HCT116 (cell line): Measurements from ENCODE around the gene RHOB. TPM values are rescaled to one million over a fixed set of nuclear protein-coding genes. Genes with fewer than 3 reads are reported as not detected.

Experiments used
- ATAC-seq: fragments of 200-7000 bp; cut with Tn5 transposase; 2 replicates; pipeline ENCODE4 v1.9.1; 2020; ENCODE audit warnings: mild to moderate bottlenecking, moderate library complexity
- BruUV-seq: library from RNA; stranded (reverse); fragments of 400-500 nt; replicated peaks from 2 replicates; lab custom pipeline; 2021; lab: Mats Ljungman, UMichigan
- CTCF ChIA-PET: fragments of 300-600 bp; sonication (Branson Sonifier 250); formaldehyde crosslinking; loops from one replicate; lab custom pipeline; 2021; ENCODE audit warnings: antibody characterized with exemption; lab: Charles Lee
- POLR2A ChIA-PET: fragments of 300-600, 350-600 bp; sonication (Branson Sonifier 250); formaldehyde crosslinking; loops from one replicate; lab custom pipeline; 2021; ENCODE audit warnings: antibody characterized with exemption; lab: Charles Lee
- RAD21 ChIA-PET, 2 experiments: fragments of 300-600 bp; sonication (Branson Sonifier 250); formaldehyde crosslinking; loops; one replicate each; lab custom pipeline; 2023; ENCODE audit warnings: low total read pairs in 2 of 2; ENCODE audit not compliant: uncharacterized antibody in 2 of 2, unreplicated experiment in 2 of 2, low non-redundant PET in 1 of 2; lab: Charles Lee
- DNase-seq: peaks from one replicate; pipeline ENCODE4 v3.0.0-alpha.2; 2010; ENCODE audit warnings: low read depth, low spot score
- H2AFZ ChIP-seq: fragments of 200-600 bp; shearing (Covaris generic), sonication (generic); 2 replicates; pipeline ENCODE4 v1.6.1; 2017; ENCODE audit warnings: low read depth, mixed run types, mixed read lengths, antibody characterized with exemption, low read length; ENCODE audit not compliant: poor library complexity, severe bottlenecking
- H3K27ac ChIP-seq: 2 replicates; pipeline ENCODE4 v1.5.1; 2012; ENCODE audit warnings: low read depth, low read length
- H3K27me3 ChIP-seq: fragments of 200-600 bp; sonication (generic); 2 replicates; pipeline ENCODE4 v1.6.1; 2016; ENCODE audit warnings: mixed run types, low read length, mixed read lengths; ENCODE audit not compliant: insufficient read depth
- H3K36me3 ChIP-seq, 2 experiments: fragments of 200-500 bp in 1 of 2; fragments of 200-600 bp in 1 of 2; sonication (Bioruptor generic) in 1 of 2; sonication (generic) in 1 of 2; 2 replicates each; pipeline versions ENCODE4 v1.5.1 to v1.6.1; 2014 to 2016; ENCODE audit warnings: low read length in 2 of 2, inconsistent platforms in 1 of 2, mixed read lengths in 1 of 2, mixed run types in 1 of 2; ENCODE audit not compliant: insufficient read depth in 2 of 2, control insufficient read depth in 1 of 2
- H3K4me1 ChIP-seq, 2 experiments: fragments of 200-600 bp in 1 of 2; sonication (generic) in 1 of 2; 2 replicates each; pipeline versions ENCODE4 v1.5.1 to v1.6.1; 2012 to 2017; ENCODE audit warnings: low read length in 2 of 2, inconsistent platforms in 1 of 2, mild to moderate bottlenecking in 1 of 2, mixed read lengths in 1 of 2, mixed run types in 1 of 2, moderate library complexity in 1 of 2; ENCODE audit not compliant: insufficient read depth in 2 of 2, control insufficient read depth in 1 of 2
- H3K4me2 ChIP-seq: fragments of 200-600 bp; sonication (generic); 2 replicates; pipeline ENCODE4 v1.6.1; 2017; ENCODE audit warnings: mixed run types, low read length, mixed read lengths
- H3K4me3 ChIP-seq, 2 experiments: fragments of 200-600 bp in 1 of 2; sonication (generic) in 1 of 2; replicated peaks in 1 of 2; 2 replicates each; pipeline ENCODE4 v1.5.1; 2011 to 2016; ENCODE audit warnings: low read length in 2 of 2, control low read depth in 1 of 2, low read depth in 1 of 2, mild to moderate bottlenecking in 1 of 2, mixed read lengths in 1 of 2, mixed run types in 1 of 2
- H3K79me2 ChIP-seq: fragments of 200-600 bp; sonication (generic); 2 replicates; pipeline ENCODE4 v1.6.1; 2017; ENCODE audit warnings: mild to moderate bottlenecking, mixed run types, low read length, moderate library complexity, mixed read lengths; ENCODE audit not compliant: insufficient read depth
- H3K9ac ChIP-seq: fragments of 200-600 bp; sonication (generic); 2 replicates; pipeline ENCODE4 v1.6.1; 2016; ENCODE audit warnings: low read length, mixed read lengths
- H3K9me2 ChIP-seq: fragments of 200-600 bp; sonication (generic), shearing (Covaris generic); 2 replicates; pipeline ENCODE4 v1.6.1; 2017; ENCODE audit warnings: mixed run types, mild to moderate bottlenecking, moderate library complexity; ENCODE audit not compliant: insufficient read depth
- H3K9me3 ChIP-seq, 2 experiments: fragments of 200-500 bp in 1 of 2; fragments of 200-600 bp in 1 of 2; sonication (Bioruptor generic) in 1 of 2; sonication (generic) in 1 of 2; 2 replicates each; pipeline ENCODE4 v1.6.1; 2014 to 2017; ENCODE audit warnings: low read length in 2 of 2, mixed read lengths in 2 of 2, inconsistent platforms in 1 of 2, low read depth in 1 of 2, mild to moderate bottlenecking in 1 of 2, mixed run types in 1 of 2, moderate library complexity in 1 of 2; ENCODE audit not compliant: control insufficient read depth in 1 of 2, insufficient read depth in 1 of 2
- H4K20me1 ChIP-seq: fragments of 200-600 bp; sonication (generic), shearing (Covaris generic); 2 replicates; pipeline ENCODE4 v1.6.1; 2017; ENCODE audit warnings: mixed run types, mild to moderate bottlenecking, moderate library complexity; ENCODE audit not compliant: insufficient read depth
- CEBPB ChIP-seq: IDR thresholded peaks from 2 replicates; pipeline ENCODE4 v1.6.1; 2012; ENCODE audit warnings: low read depth
- EGR1 ChIP-seq: IDR thresholded peaks from 2 replicates; pipeline ENCODE4 v1.6.1; 2012; ENCODE audit warnings: low read depth
- ELF1 ChIP-seq: IDR thresholded peaks from 2 replicates; pipeline ENCODE4 v1.6.1; 2012; ENCODE audit warnings: low read depth, borderline replicate concordance
- EZH2 ChIP-seq: fragments of 200-600 bp; sonication (generic); IDR thresholded peaks from 2 replicates; pipeline ENCODE4 v1.6.1; 2017; ENCODE audit warnings: antibody characterized with exemption, mixed run types
- FOSL1 ChIP-seq: IDR thresholded peaks from 2 replicates; pipeline ENCODE4 v1.6.1; 2012; ENCODE audit warnings: low read depth
- JUND ChIP-seq: IDR thresholded peaks from 2 replicates; pipeline ENCODE4 v1.6.1; 2012
- POLR2AphosphoS5 ChIP-seq: IDR thresholded peaks from 2 replicates; pipeline ENCODE4 v1.6.1; 2011; ENCODE audit warnings: mild to moderate bottlenecking, low read depth, low read length, moderate library complexity
- ZFX ChIP-seq: fragments of 450-650 bp; IDR thresholded peaks from 2 replicates; pipeline ENCODE4 v1.6.1; 2017
- intact Hi-C: fragments of 100-400 bp; cut with micrococcal nuclease; formaldehyde crosslinking; loops from 2 replicates; pipeline ENCODE4 v1.10.0; 2022
- total RNA-seq: library from RNA; stranded (reverse); gene quantifications from one replicate; pipeline ENCODE4 v1.2.1, GENCODE V29; 2021; ENCODE audit not compliant: unreplicated experiment
- TF ChIP-seq, protein P1 (sequence below): IDR thresholded peaks from 2 replicates; pipeline ENCODE4 v1.6.1; 2012; ENCODE audit warnings: low read depth
- TF ChIP-seq, protein P2 (sequence below): IDR thresholded peaks from 2 replicates; pipeline ENCODE4 v1.6.1; 2011; ENCODE audit warnings: mild to moderate bottlenecking, low read length, moderate library complexity; ENCODE audit not compliant: insufficient replicate concordance; ENCODE audit errors: extremely low read depth

Gene RHOB
- total RNA-seq, 1 experiment from 2014 or later = 72.9 TPM

DNA sequence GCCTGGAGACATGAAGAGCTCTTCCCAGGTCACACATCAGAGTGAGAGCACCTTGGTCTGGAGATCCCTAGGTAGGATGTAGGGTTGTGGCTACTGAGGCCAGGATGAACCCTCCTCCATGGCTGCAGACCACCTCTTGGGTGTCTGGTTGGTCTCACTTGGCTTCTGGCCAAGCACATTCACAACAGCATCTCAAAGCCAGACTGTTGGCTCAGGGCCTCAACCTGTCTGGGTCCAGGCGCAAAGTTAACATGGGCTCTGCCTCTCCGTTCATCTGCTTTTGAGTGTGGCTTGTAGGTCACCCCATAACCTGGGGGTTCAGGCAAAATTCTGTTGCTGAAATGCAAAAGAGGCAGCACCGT lies 40.1 kb downstream of the RHOB start:
- Histone ChIP-seq H3K9me3 (no peaks in the 10 kb centered on the region), H3K27ac (no peak overlapping the region), H2AFZ (no peak overlapping the region), H4K20me1 (no peaks in the 10 kb centered on the region), H3K9me2 (no peaks in the 10 kb centered on the region), H3K4me1 (peaks cover 6 to 17% of the 10 kb centered on the region in 2 experiments; a peak in 3 of 4 replicates), H3K9ac (no peak overlapping the region), H3K4me2 (no peak overlapping the region), H3K79me2 (no peaks in the 10 kb centered on the region), H3K27me3 (no peaks in the 10 kb centered on the region; the same call in 1 of the 2 replicates), H3K4me3 (no peak overlapping the region), H3K36me3 (no peaks in the 10 kb centered on the region)
- intact Hi-C loops = no loop called here
- no peak for ATAC-seq
- ChIA-PET POLR2A (no interaction called here), CTCF (no interaction called here), RAD21 (no interaction called here)
- no peak for DNase-seq
- BruUV-seq = no TSS peak
- TF ChIP-seq ELF1 = no peak
- TF ChIP-seq, protein P1, sequence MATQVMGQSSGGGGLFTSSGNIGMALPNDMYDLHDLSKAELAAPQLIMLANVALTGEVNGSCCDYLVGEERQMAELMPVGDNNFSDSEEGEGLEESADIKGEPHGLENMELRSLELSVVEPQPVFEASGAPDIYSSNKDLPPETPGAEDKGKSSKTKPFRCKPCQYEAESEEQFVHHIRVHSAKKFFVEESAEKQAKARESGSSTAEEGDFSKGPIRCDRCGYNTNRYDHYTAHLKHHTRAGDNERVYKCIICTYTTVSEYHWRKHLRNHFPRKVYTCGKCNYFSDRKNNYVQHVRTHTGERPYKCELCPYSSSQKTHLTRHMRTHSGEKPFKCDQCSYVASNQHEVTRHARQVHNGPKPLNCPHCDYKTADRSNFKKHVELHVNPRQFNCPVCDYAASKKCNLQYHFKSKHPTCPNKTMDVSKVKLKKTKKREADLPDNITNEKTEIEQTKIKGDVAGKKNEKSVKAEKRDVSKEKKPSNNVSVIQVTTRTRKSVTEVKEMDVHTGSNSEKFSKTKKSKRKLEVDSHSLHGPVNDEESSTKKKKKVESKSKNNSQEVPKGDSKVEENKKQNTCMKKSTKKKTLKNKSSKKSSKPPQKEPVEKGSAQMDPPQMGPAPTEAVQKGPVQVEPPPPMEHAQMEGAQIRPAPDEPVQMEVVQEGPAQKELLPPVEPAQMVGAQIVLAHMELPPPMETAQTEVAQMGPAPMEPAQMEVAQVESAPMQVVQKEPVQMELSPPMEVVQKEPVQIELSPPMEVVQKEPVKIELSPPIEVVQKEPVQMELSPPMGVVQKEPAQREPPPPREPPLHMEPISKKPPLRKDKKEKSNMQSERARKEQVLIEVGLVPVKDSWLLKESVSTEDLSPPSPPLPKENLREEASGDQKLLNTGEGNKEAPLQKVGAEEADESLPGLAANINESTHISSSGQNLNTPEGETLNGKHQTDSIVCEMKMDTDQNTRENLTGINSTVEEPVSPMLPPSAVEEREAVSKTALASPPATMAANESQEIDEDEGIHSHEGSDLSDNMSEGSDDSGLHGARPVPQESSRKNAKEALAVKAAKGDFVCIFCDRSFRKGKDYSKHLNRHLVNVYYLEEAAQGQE = no peak
- no peak for TF ChIP-seq EZH2
- TF ChIP-seq ZFX = no peak
- no peak for TF ChIP-seq POLR2AphosphoS5
- TF ChIP-seq CEBPB = no peak
- no peak for TF ChIP-seq JUND
- no peak for TF ChIP-seq FOSL1
- TF ChIP-seq EGR1 = no peak
- TF ChIP-seq, protein P2, sequence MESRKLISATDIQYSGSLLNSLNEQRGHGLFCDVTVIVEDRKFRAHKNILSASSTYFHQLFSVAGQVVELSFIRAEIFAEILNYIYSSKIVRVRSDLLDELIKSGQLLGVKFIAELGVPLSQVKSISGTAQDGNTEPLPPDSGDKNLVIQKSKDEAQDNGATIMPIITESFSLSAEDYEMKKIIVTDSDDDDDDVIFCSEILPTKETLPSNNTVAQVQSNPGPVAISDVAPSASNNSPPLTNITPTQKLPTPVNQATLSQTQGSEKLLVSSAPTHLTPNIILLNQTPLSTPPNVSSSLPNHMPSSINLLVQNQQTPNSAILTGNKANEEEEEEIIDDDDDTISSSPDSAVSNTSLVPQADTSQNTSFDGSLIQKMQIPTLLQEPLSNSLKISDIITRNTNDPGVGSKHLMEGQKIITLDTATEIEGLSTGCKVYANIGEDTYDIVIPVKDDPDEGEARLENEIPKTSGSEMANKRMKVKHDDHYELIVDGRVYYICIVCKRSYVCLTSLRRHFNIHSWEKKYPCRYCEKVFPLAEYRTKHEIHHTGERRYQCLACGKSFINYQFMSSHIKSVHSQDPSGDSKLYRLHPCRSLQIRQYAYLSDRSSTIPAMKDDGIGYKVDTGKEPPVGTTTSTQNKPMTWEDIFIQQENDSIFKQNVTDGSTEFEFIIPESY = no peak
